Epithelial cell of proximal tubule (primary cell): Measurements from ENCODE around the gene CTIF. TPM values are rescaled to one million over a fixed set of nuclear protein-coding genes. Genes with fewer than 3 reads are reported as not detected.

Source experiments
- DNase-seq: peaks from one replicate; pipeline ENCODE4 v3.0.0-alpha.2; 2011; ENCODE audit warnings: low read depth
- H3K4me3 ChIP-seq: 2 replicates; pipeline ENCODE4 v1.5.1; 2011; ENCODE audit warnings: low read depth, mild to moderate bottlenecking, low read length
- CTCF ChIP-seq: conservative IDR thresholded peaks from 2 replicates; pipeline ENCODE4 v1.5.1; 2012; ENCODE audit warnings: low read depth, mild to moderate bottlenecking, low read length
- total RNA-seq: library from RNA; depleted of rRNA; stranded (reverse); fragments of >200 nt; gene quantifications from 2 replicates; pipeline ENCODE4 v1.2.3, GENCODE V29; 2015

The CTIF gene
- total RNA-seq, 1 donor from 2014 or later = 12.9 TPM

- TF ChIP-seq CTCF = no peak
- DNase-seq = no peak
- H3K4me3 ChIP-seq = no peak overlapping the region
Observed at GRCh38 chr18:48900469-48900868, 361.6 kb downstream of the CTIF start.

- no peak for DNase-seq
- H3K4me3 ChIP-seq = no peak overlapping the region
Observed at GRCh38 chr18:48901145-48902022, 362.6 kb downstream of the CTIF start.

GRCh38 chr18:48902023-48902855 is 363.4 kb downstream of the CTIF start:
- H3K4me3 ChIP-seq = no peak overlapping the region
- TF ChIP-seq CTCF = no peak
- peak; percentile 7 for DNase-seq

More at GRCh38 chr18:48901145-48902022, 362.6 kb downstream of the CTIF start:
- TF ChIP-seq CTCF = no peak

GRCh38 chr18:48902856-48903601 is 364.2 kb downstream of the CTIF start:
- H3K4me3 ChIP-seq = no peak overlapping the region
- TF ChIP-seq CTCF = no peak
- no peak for DNase-seq

DNA sequence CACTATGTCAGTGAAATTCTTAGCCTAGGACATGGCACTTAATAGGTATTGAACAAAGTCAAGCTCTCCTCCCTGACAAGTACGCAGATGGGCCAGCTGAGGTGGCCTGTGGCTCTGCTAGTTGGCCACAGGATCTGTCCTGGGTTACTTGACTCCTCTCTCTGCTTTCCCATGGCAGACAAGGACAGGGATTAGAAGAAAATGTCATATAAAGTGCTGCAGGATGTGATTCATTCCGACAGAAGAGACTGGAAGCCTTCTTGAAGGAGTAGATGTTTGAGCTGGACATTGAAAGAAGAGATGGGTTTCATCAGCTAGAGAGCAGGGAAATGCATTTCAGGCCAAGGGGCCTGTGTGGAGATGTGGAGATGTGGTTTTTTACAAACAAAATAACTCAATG is 365.3 kb downstream of the CTIF start:
- no peak overlapping the region for H3K4me3 ChIP-seq
- no peak for TF ChIP-seq CTCF
- DNase-seq = no peak

- H3K4me3 ChIP-seq = no peak overlapping the region
- DNase-seq = no peak
- TF ChIP-seq CTCF = no peak
Observed at GRCh38 chr18:48904847-48905394, 366.1 kb downstream of the CTIF start.
